ENCODE measurements around the gene SBF2. TPM values are rescaled to one million over a fixed set of nuclear protein-coding genes. Genes with fewer than 3 reads are reported as not detected.
"Not testable (repeated sequence)": the region's sequence is repeated elsewhere in the genome, so short reads cannot be mapped to it uniquely, and the experiment has no call there.

Gene SBF2
- total RNA-seq, 2 donors from 2014 or later = 22.8 to 23.9 TPM

- TF ChIP-seq, protein P1, sequence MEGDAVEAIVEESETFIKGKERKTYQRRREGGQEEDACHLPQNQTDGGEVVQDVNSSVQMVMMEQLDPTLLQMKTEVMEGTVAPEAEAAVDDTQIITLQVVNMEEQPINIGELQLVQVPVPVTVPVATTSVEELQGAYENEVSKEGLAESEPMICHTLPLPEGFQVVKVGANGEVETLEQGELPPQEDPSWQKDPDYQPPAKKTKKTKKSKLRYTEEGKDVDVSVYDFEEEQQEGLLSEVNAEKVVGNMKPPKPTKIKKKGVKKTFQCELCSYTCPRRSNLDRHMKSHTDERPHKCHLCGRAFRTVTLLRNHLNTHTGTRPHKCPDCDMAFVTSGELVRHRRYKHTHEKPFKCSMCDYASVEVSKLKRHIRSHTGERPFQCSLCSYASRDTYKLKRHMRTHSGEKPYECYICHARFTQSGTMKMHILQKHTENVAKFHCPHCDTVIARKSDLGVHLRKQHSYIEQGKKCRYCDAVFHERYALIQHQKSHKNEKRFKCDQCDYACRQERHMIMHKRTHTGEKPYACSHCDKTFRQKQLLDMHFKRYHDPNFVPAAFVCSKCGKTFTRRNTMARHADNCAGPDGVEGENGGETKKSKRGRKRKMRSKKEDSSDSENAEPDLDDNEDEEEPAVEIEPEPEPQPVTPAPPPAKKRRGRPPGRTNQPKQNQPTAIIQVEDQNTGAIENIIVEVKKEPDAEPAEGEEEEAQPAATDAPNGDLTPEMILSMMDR (IDR thresholded peaks at IDR 0.05) = no peak
- Histone ChIP-seq H3K27ac (no peak overlapping the region), H3K4me3 (no peak overlapping the region), H3K4me1 (peaks cover 0 to 7% of the 10 kb centered on the region in 2 donors), H3K27me3 (no peaks in the 10 kb centered on the region), H3K36me3 (no peaks in the 10 kb centered on the region), H3K9me3 (no peaks in the 10 kb centered on the region)
- DNase-seq (ENCODE audit: low spot score) = no peak
Observed at GRCh38 chr11:9951807-9952206, 342.2 kb downstream of the SBF2 start.

- no peak for DNase-seq (ENCODE audit: low spot score)
- Histone ChIP-seq H3K4me3 (no peak overlapping the region), H3K27me3 (no peaks in the 10 kb centered on the region), H3K27ac (no peak overlapping the region), H3K9me3 (no peaks in the 10 kb centered on the region), H3K4me1 (peaks cover 0 to 7% of the 10 kb centered on the region in 2 donors), H3K36me3 (no peaks in the 10 kb centered on the region)
- TF ChIP-seq, protein P1 (IDR thresholded peaks at IDR 0.05) = no peak
Observed at GRCh38 chr11:9950462-9950861, 343.6 kb downstream of the SBF2 start.

DNA sequence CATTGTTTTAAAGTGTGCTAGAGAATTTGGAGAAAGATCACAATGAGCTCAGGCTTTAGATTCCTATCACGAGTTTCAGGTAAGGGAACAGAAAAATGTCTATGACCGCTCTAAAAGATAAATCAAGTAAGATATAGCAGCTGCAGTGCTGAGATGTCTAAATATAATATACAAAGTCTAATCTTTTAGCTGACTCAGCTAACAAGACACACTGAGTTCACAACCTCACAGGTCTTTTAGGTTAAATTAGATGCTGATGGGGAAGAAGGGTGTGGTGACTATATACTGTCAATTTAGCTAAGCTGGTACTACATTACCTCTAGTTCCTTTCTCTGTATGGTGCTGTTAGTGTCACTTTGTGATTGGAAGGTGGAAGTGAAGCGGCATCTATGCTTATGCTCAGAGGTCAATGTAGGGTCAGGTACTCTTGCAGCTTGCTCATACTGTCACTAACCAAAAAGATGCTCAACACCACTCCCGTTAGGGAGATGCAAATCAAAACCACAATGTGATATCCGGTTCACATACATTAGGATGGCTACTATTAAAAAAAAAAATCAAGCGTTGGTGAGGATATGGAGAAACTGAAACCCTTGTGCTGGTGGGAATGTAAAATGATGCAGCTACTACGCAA lies 346.7 kb downstream of the SBF2 start:
- TF ChIP-seq, protein P1 (IDR thresholded peaks at IDR 0.05) = no peak
- Histone ChIP-seq H3K27ac (no peak overlapping the region), H3K4me1 (peaks cover 0 to 6% of the 10 kb centered on the region in 2 donors)

DNA sequence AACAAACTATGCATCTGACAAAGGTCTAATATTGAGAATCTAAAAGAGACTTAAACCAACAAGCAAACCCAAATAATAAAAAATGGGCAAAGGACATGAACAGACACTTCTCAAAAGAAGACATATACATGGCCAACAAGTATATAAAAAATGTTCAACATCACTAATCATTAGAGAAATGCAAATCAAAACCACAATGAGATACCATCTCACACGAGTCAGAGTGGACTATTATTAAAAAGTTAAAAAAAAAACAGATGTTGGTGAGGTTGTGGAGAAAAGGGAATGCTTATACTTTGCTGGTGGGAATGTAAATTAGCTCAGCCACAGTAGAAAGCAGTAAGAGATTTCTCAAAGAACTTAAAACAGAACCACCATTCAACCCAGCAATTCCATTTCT lies 348.3 kb downstream of the SBF2 start:
- not testable (repeated sequence) for H3K4me1 ChIP-seq; H3K9me3 ChIP-seq; H3K27ac ChIP-seq; H3K36me3 ChIP-seq; DNase-seq (ENCODE audit: low spot score); H3K4me3 ChIP-seq; H3K27me3 ChIP-seq

More for the DNA sequence above, 346.7 kb downstream of the SBF2 start:
- no peak for DNase-seq (ENCODE audit: low spot score)
- Histone ChIP-seq H3K4me3 (no peak overlapping the region), H3K9me3 (no peaks in the 10 kb centered on the region), H3K36me3 (no peaks in the 10 kb centered on the region), H3K27me3 (no peaks in the 10 kb centered on the region)

DNA sequence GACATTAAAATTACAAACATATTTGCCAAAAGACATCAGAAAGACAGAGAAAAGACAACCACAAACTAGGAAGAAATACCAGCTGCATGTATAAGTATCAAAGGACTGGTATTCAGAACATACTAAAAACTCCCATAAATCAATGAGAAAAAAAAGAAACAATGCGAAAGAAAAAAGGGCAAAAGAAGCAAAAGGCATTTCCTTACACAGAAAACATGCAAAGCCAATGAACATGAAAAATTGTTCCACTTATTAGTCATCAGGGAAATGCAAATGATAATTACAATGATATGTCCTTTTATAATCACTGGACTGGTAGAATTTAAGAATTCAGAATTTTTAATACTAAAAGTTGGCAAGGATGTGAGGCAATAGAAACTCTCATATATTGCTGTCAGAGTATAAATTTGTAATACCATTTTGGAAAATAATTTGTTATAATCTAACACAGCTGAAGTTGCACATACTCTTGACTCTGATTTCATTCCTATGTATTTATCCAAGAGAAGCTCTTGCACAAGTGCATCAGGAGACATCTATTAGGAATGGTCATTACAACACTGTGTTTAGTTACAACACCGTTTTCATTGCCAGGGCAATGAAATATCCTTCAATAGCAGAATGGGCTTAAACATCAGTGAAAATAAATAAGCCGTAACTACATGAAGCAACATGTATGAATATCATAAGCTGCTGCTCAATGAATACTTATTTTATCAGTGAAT lies 350.5 kb downstream of the SBF2 start:
- TF ChIP-seq, protein P1 (IDR thresholded peaks at IDR 0.05) = no peak
- Histone ChIP-seq H3K9me3 (no peaks in the 10 kb centered on the region), H3K27me3 (no peaks in the 10 kb centered on the region), H3K4me1 (no peaks in the 10 kb centered on the region), H3K27ac (no peak overlapping the region), H3K36me3 (no peaks in the 10 kb centered on the region), H3K4me3 (no peak overlapping the region)
- no peak for DNase-seq (ENCODE audit: low spot score)

- no peaks in the 10 kb centered on the region for H3K9me3 ChIP-seq
- H3K4me1 ChIP-seq = no peaks in the 10 kb centered on the region
- H3K27me3 ChIP-seq = no peaks in the 10 kb centered on the region
- no peak for DNase-seq (ENCODE audit: low spot score)
- TF ChIP-seq, protein P1 (IDR thresholded peaks at IDR 0.05) = no peak
- no peaks in the 10 kb centered on the region for H3K36me3 ChIP-seq
- H3K27ac ChIP-seq = no peak overlapping the region
- H3K4me3 ChIP-seq = no peak overlapping the region
Observed at GRCh38 chr11:9941991-9942390, 352.0 kb downstream of the SBF2 start.

- not testable (repeated sequence) for H3K27ac ChIP-seq; H3K9me3 ChIP-seq; H3K27me3 ChIP-seq; H3K4me1 ChIP-seq; H3K36me3 ChIP-seq; H3K4me3 ChIP-seq; DNase-seq (ENCODE audit: low spot score)
Observed at GRCh38 chr11:9939150-9939549, 354.9 kb downstream of the SBF2 start.
